ENCODE measurements around the gene EXOSC3. TPM values are rescaled to one million over a fixed set of nuclear protein-coding genes. Genes with fewer than 3 reads are reported as not detected.

EXOSC3 gene
- total and polyA plus RNA-seq, 10 donors = 16.2 to 55.3 (median 41.5) TPM

GRCh38 chr9:37778534-37778933, 6.3 kb downstream of the EXOSC3 start:
- 70 to 91% (median 80%) methylated on average over 2 of the region's 2 CpGs for WGBS, 5 donors

GRCh38 chr9:37776328-37776727, 8.5 kb downstream of the EXOSC3 start:
- Histone ChIP-seq H3K36me3 (peaks cover 0 to 100% (median 82%) of the 10 kb centered on the region in 6 donors), H3K4me1 (peaks cover 0 to 2% (median 0%) of the 10 kb centered on the region in 6 donors), H3K4me3 (no peak overlapping the region), H3K27me3 (replicated peaks in 1 of 7) (no peaks in the 10 kb centered on the region), H3K9me3 (no peaks in the 10 kb centered on the region), H3K27ac (no peak overlapping the region)
- 89 to 96% (median 92%) methylated on average over 5 of the region's 5 CpGs for WGBS, 5 donors
- TF ChIP-seq CTCF (IDR thresholded peaks at IDR 0.05 in 8 of 11, conservative IDR thresholded peaks at IDR 0.05 in 3 of 11) = no peak
- TF ChIP-seq POLR2AphosphoS5 (IDR thresholded peaks at IDR 0.05) = no peak
- TF ChIP-seq POLR2A (IDR thresholded peaks at IDR 0.05) = no peak
- no peak for DNase-seq
- intact Hi-C loops (cut with DNase I; ENCODE audit: low total_unique reads) = no loop called here

More at GRCh38 chr9:37778534-37778933, 6.3 kb downstream of the EXOSC3 start:
- Histone ChIP-seq H3K4me1 (peaks cover 8 to 22% (median 17%) of the 10 kb centered on the region in 6 donors), H3K9me3 (no peaks in the 10 kb centered on the region), H3K4me3 (no peak overlapping the region), H3K36me3 (peaks cover 0 to 100% (median 88%) of the 10 kb centered on the region in 6 donors), H3K27me3 (replicated peaks in 1 of 7) (no peaks in the 10 kb centered on the region), H3K27ac (no peak overlapping the region)
- no peak for DNase-seq
- intact Hi-C loops (cut with DNase I; ENCODE audit: low total_unique reads) = no loop called here
- TF ChIP-seq POLR2A (IDR thresholded peaks at IDR 0.05) = no peak
- no peak for TF ChIP-seq POLR2AphosphoS5 (IDR thresholded peaks at IDR 0.05)
- no peak for TF ChIP-seq CTCF (IDR thresholded peaks at IDR 0.05 in 8 of 11, conservative IDR thresholded peaks at IDR 0.05 in 3 of 11)

GRCh38 chr9:37775216-37775919, 9.5 kb downstream of the EXOSC3 start:
- peaks cover 0 to 100% (median 81%) of the 10 kb centered on the region in 6 donors for H3K36me3 ChIP-seq
- TF ChIP-seq CTCF (IDR thresholded peaks at IDR 0.05 in 8 of 11, conservative IDR thresholded peaks at IDR 0.05 in 3 of 11) (no peak), POLR2A (IDR thresholded peaks at IDR 0.05) (no peak), POLR2AphosphoS5 (IDR thresholded peaks at IDR 0.05) (no peak)
- no peak overlapping the region for H3K27ac ChIP-seq
- DNase-seq = no peak
- no peaks in the 10 kb centered on the region for H3K9me3 ChIP-seq
- intact Hi-C loops (cut with DNase I; ENCODE audit: low total_unique reads) = no loop called here
- WGBS, 5 donors = 91 to 100% (median 100%) methylated on average over 1 of the region's 1 CpG
- H3K4me1 ChIP-seq = no peaks in the 10 kb centered on the region
- H3K4me3 ChIP-seq = no peak overlapping the region
- H3K27me3 ChIP-seq (replicated peaks in 1 of 7) = no peaks in the 10 kb centered on the region

GRCh38 chr9:37769995-37770394, 14.9 kb downstream of the EXOSC3 start:
- Histone ChIP-seq H3K36me3 (peaks cover 0 to 77% (median 49%) of the 10 kb centered on the region in 6 donors), H3K4me3 (no peak overlapping the region), H3K9me3 (no peaks in the 10 kb centered on the region), H3K4me1 (no peaks in the 10 kb centered on the region), H3K27ac (no peak overlapping the region), H3K27me3 (replicated peaks in 1 of 7) (no peaks in the 10 kb centered on the region)
- WGBS, 5 donors = 95 to 98% (median 96%) methylated on average over 3 of the region's 3 CpGs
- intact Hi-C loops (cut with DNase I; ENCODE audit: low total_unique reads) = no loop called here
- TF ChIP-seq CTCF (IDR thresholded peaks at IDR 0.05 in 8 of 11, conservative IDR thresholded peaks at IDR 0.05 in 3 of 11) = no peak
- no peak for TF ChIP-seq POLR2A (IDR thresholded peaks at IDR 0.05)
- no peak for DNase-seq
